ENCODE measurements around the gene ADAM15. TPM values are rescaled to one million over a fixed set of nuclear protein-coding genes. Genes with fewer than 3 reads are reported as not detected.
A peak's percentile ranks its signal among the peaks of the same experiment; 100 is the strongest.

The ADAM15 gene
- polyA plus RNA-seq, 1 donor, result 38.6 TPM

- no CpG with 5 or more reads among the region's 5 CpGs for WGBS (ENCODE audit: insufficient coverage, low lambda C conversion rate)
- H3K4me1 ChIP-seq (ENCODE audit: control insufficient read depth, insufficient read depth, low read length), result peaks cover 43% of the 10 kb centered on the region
- DNase-seq, result no peak
These were observed 24.4 kb downstream of the ADAM15 start for GRCh38 chr1:155075535-155075934.

GRCh38 chr1:155076371-155076770 is 25.3 kb downstream of the ADAM15 start:
- peaks cover 11% of the 10 kb centered on the region for H3K9me3 ChIP-seq (ENCODE audit: control insufficient read depth, low read depth, low read length)
- H3K4me3 ChIP-seq (ENCODE audit: low read length), result no peak overlapping the region
- no CpG with 5 or more reads among the region's 1 CpG for WGBS (ENCODE audit: insufficient coverage, low lambda C conversion rate)
- no peaks in the 10 kb centered on the region for H3K36me3 ChIP-seq (ENCODE audit: control insufficient read depth, insufficient read depth, low read length)
- H3K4me1 ChIP-seq (ENCODE audit: control insufficient read depth, insufficient read depth, low read length), result peaks cover 44% of the 10 kb centered on the region
- H3K27ac ChIP-seq (ENCODE audit: low read length), result no peak overlapping the region
- peaks cover 37% of the 10 kb centered on the region for H3K27me3 ChIP-seq (ENCODE audit: control insufficient read depth, insufficient read depth, low read length)
- no peak for DNase-seq

More at GRCh38 chr1:155075535-155075934, 24.4 kb downstream of the ADAM15 start:
- no peaks in the 10 kb centered on the region for H3K36me3 ChIP-seq (ENCODE audit: control insufficient read depth, insufficient read depth, low read length)
- no peak overlapping the region for H3K27ac ChIP-seq (ENCODE audit: low read length)
- H3K4me3 ChIP-seq (ENCODE audit: low read length), result no peak overlapping the region
- H3K9me3 ChIP-seq (ENCODE audit: control insufficient read depth, low read depth, low read length), result peaks cover 7% of the 10 kb centered on the region
- H3K27me3 ChIP-seq (ENCODE audit: control insufficient read depth, insufficient read depth, low read length), result peaks cover 29% of the 10 kb centered on the region

- WGBS (ENCODE audit: insufficient coverage, low lambda C conversion rate), result no CpG with 5 or more reads among the region's 3 CpGs
- Histone ChIP-seq H3K9me3 (ENCODE audit: control insufficient read depth, low read depth, low read length) (peaks cover 13% of the 10 kb centered on the region), H3K4me1 (ENCODE audit: control insufficient read depth, insufficient read depth, low read length) (peaks cover 42% of the 10 kb centered on the region), H3K27ac (ENCODE audit: low read length) (no peak overlapping the region), H3K4me3 (ENCODE audit: low read length) (no peak overlapping the region), H3K27me3 (ENCODE audit: control insufficient read depth, insufficient read depth, low read length) (peaks cover 43% of the 10 kb centered on the region), H3K36me3 (ENCODE audit: control insufficient read depth, insufficient read depth, low read length) (no peaks in the 10 kb centered on the region)
- peak in 1 of 2 donors; percentile 34 for DNase-seq
These were observed 26.2 kb downstream of the ADAM15 start for GRCh38 chr1:155077346-155077745.

DNA sequence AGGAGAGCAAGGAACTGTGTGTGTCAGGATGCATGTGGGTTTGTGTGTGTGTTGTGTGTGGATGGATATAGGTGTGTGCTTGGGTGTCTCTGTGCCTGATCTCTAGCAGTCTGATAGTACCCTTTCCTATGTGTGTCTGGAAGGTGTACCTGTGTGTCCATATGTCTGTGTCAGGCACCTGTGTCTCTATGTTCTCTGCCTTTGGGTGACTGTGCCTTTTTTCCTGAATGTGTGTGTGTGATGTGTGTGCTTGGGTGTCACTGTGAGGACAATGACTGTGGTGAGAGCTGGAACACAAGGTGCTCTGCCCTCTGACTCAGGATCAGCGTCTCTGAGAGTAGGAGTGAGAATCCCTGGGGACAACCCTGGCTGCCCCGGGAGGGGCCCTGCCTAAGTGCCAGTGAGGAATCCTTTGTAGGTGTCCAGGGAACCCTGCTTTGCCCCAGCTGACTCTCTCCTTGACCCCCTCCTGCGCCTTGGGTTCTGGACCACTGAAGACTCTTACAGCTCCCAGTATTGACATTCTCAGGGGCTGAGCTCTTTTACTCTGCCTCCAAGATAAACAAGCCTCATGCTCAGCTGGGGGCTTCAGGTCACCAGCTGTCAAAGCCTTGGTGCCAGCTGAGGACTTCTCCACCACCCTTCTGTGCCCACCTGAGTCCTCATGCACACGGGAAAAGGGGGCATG is 26.8 kb downstream of the ADAM15 start:
- H3K9me3 ChIP-seq (ENCODE audit: control insufficient read depth, low read depth, low read length), result peaks cover 13% of the 10 kb centered on the region
- H3K27me3 ChIP-seq (ENCODE audit: control insufficient read depth, insufficient read depth, low read length), result peaks cover 45% of the 10 kb centered on the region
- no CpG with 5 or more reads among the region's 4 CpGs for WGBS (ENCODE audit: insufficient coverage, low lambda C conversion rate)
- no peak overlapping the region for H3K4me3 ChIP-seq (ENCODE audit: low read length)
- peaks cover 47% of the 10 kb centered on the region for H3K4me1 ChIP-seq (ENCODE audit: control insufficient read depth, insufficient read depth, low read length)
- no peaks in the 10 kb centered on the region for H3K36me3 ChIP-seq (ENCODE audit: control insufficient read depth, insufficient read depth, low read length)
- H3K27ac ChIP-seq (ENCODE audit: low read length), result no peak overlapping the region
- peak in 1 of 2 donors; percentile 64 for DNase-seq

- peak in 1 of 2 donors; percentile 79 for DNase-seq
- H3K4me3 ChIP-seq (ENCODE audit: low read length), result peak within 1 kb of the TSS; percentile 40
- no CpG with 5 or more reads among the region's 59 CpGs for WGBS (ENCODE audit: insufficient coverage, low lambda C conversion rate)
- peaks cover 54% of the 10 kb centered on the region for H3K4me1 ChIP-seq (ENCODE audit: control insufficient read depth, insufficient read depth, low read length)
- peaks cover 48% of the 10 kb centered on the region for H3K27me3 ChIP-seq (ENCODE audit: control insufficient read depth, insufficient read depth, low read length)
- no peaks in the 10 kb centered on the region for H3K36me3 ChIP-seq (ENCODE audit: control insufficient read depth, insufficient read depth, low read length)
- no peak within 1 kb of the TSS for H3K27ac ChIP-seq (ENCODE audit: low read length)
- H3K9me3 ChIP-seq (ENCODE audit: control insufficient read depth, low read depth, low read length), result peaks cover 13% of the 10 kb centered on the region
These were observed 27.5 kb downstream of the ADAM15 start, which contains the start of gene EFNA3 for GRCh38 chr1:155078469-155079209. Gene EFNA3, plus strand, starts transcription at chr1:155078837. Its CDS starts 105 bp downstream, at chr1:155078942.

GRCh38 chr1:155079210-155079486 is 28.0 kb downstream of the ADAM15 start:
- peaks cover 13% of the 10 kb centered on the region for H3K9me3 ChIP-seq (ENCODE audit: control insufficient read depth, low read depth, low read length)
- no CpG with 5 or more reads among the region's 10 CpGs for WGBS (ENCODE audit: insufficient coverage, low lambda C conversion rate)
- peaks cover 53% of the 10 kb centered on the region for H3K27me3 ChIP-seq (ENCODE audit: control insufficient read depth, insufficient read depth, low read length)
- no peaks in the 10 kb centered on the region for H3K36me3 ChIP-seq (ENCODE audit: control insufficient read depth, insufficient read depth, low read length)
- DNase-seq, result no peak
- peak overlapping the region; percentile 40 for H3K4me3 ChIP-seq (ENCODE audit: low read length)
- H3K27ac ChIP-seq (ENCODE audit: low read length), result no peak overlapping the region
- peaks cover 60% of the 10 kb centered on the region for H3K4me1 ChIP-seq (ENCODE audit: control insufficient read depth, insufficient read depth, low read length)

DNA sequence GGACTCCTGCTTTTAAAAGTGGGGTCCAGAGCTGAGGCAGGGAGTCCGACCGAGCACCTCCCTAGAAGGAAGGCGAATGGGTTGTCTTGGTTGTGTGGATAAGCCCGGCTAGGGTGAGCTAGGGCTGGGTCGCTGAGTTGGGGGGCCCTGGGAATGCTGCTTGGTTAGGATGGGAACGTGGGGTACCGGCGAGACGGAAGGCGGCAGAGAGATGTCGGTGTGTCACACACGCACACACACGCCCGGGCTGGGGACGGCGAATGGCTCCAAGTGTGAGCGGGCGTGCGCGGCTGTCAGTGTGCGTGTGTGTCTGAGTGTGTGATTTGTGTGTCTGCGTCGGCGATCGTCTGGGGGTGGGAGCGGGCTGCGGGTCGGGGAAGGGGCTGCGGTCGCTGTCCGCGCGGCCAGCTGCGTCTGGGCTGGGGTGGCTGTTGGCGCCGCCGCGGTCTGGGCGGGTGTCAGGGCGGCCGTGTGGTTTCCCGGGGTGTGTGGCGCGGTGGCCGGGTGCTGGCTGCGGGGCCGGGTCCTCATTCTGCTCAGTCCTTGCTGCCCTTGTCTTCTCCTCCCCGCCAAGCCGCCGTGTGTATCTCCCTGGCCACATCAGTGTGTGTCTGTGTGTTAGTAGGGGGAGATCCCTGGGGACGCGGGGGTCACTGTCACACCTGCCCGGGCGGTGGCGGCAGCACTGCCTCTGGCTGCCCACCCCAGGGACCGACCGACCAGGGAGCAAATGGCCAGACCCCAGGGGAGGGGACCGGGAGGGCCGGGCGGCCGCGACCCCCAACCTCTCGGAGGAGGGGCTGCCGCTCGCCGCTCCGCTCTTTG is 28.6 kb downstream of the ADAM15 start:
- DNase-seq, result peak in 1 of 2 donors; percentile 48
- Histone ChIP-seq H3K36me3 (ENCODE audit: control insufficient read depth, insufficient read depth, low read length) (no peaks in the 10 kb centered on the region), H3K27me3 (ENCODE audit: control insufficient read depth, insufficient read depth, low read length) (peaks cover 53% of the 10 kb centered on the region), H3K9me3 (ENCODE audit: control insufficient read depth, low read depth, low read length) (peaks cover 13% of the 10 kb centered on the region), H3K4me3 (ENCODE audit: low read length) (peak overlapping the region; percentile 42), H3K27ac (ENCODE audit: low read length) (no peak overlapping the region), H3K4me1 (ENCODE audit: control insufficient read depth, insufficient read depth, low read length) (peaks cover 64% of the 10 kb centered on the region)
- no CpG with 5 or more reads among the region's 67 CpGs for WGBS (ENCODE audit: insufficient coverage, low lambda C conversion rate)

GRCh38 chr1:155080312-155081228 is 29.5 kb downstream of the ADAM15 start:
- WGBS (ENCODE audit: insufficient coverage, low lambda C conversion rate), result no CpG with 5 or more reads among the region's 71 CpGs
- Histone ChIP-seq H3K4me3 (ENCODE audit: low read length) (peak overlapping the region; percentile 42), H3K27ac (ENCODE audit: low read length) (no peak overlapping the region), H3K9me3 (ENCODE audit: control insufficient read depth, low read depth, low read length) (peaks cover 13% of the 10 kb centered on the region), H3K27me3 (ENCODE audit: control insufficient read depth, insufficient read depth, low read length) (peaks cover 53% of the 10 kb centered on the region), H3K4me1 (ENCODE audit: control insufficient read depth, insufficient read depth, low read length) (peaks cover 66% of the 10 kb centered on the region), H3K36me3 (ENCODE audit: control insufficient read depth, insufficient read depth, low read length) (no peaks in the 10 kb centered on the region)
- peak in 1 of 2 donors; percentile 72 for DNase-seq

DNA sequence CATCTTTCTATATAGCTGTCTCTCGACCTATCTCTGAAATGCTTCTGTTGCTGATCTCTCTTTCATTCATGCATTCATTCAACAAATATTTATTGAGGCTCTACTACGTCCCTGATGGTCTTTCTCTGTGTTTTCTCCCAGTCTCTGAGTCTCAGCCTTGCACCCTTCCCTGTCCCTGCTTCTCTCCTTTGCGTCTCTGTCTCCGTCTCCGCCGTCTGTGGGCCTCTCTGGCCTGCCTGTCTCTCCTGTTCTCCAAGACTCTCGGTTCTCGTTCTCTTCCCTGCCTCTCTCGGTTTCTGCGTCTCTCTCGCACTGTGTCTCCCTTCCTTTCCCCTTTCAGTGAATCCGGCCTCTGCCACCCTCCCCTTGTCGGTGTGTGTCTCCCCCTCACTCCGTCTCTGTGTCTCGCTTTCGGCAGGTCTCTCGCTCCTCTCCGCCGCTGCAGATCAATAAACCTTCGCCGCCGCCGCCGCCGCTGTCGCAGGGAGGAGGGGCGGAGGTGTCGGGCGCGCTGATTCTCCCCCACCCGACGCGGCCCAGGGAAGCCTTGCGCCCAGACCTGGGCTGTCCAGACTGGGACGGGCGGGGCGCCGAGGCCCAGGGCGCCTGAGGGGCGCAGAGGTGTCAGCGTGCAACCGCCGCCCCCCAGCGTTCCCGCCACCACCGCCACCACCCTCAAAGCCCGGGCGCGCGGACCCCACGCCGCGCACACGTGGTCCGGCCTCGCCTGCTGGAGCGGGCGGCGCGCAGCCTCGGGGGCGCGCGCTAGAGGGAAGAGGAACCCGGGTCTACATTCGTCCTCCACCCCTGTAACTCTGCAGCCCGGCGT is 30.6 kb downstream of the ADAM15 start:
- H3K27ac ChIP-seq (ENCODE audit: low read length), result no peak overlapping the region
- DNase-seq, result peak in 1 of 2 donors; percentile 66
- H3K36me3 ChIP-seq (ENCODE audit: control insufficient read depth, insufficient read depth, low read length), result no peaks in the 10 kb centered on the region
- peak overlapping the region; percentile 42 for H3K4me3 ChIP-seq (ENCODE audit: low read length)
- peaks cover 53% of the 10 kb centered on the region for H3K27me3 ChIP-seq (ENCODE audit: control insufficient read depth, insufficient read depth, low read length)
- peaks cover 13% of the 10 kb centered on the region for H3K9me3 ChIP-seq (ENCODE audit: control insufficient read depth, low read depth, low read length)
- 5% methylated on average over 12 of the region's 68 CpGs for WGBS (ENCODE audit: insufficient coverage, low lambda C conversion rate)
- peaks cover 74% of the 10 kb centered on the region for H3K4me1 ChIP-seq (ENCODE audit: control insufficient read depth, insufficient read depth, low read length)
